Stimulated activated memory B cell treated with anti-CD40 and anti-IgM and Interleukin-4, amounts not matched to agents 10 μg/mL and 1 μg/mL and 100 μg/mL, for 72 hours (primary cell): ENCODE data around the gene HYOU1.
"Not testable (repeated sequence)": the region's sequence is repeated elsewhere in the genome, so short reads cannot be mapped to it uniquely, and the experiment has no call there.

ENCODE experiments used
- ATAC-seq: fragments of 150-1000 bp; cut with Tn5 transposase; 2 replicates; pipeline ENCODE4 v1.10.0; 2021
- H3K27ac Mint-ChIP-seq: one replicate; pipeline ENCODE4 v1.8.0; 2022; ENCODE audit warnings: mild to moderate bottlenecking, mixed read lengths
- H3K27me3 Mint-ChIP-seq: one replicate; pipeline ENCODE4 v1.8.0; 2022; ENCODE audit warnings: mixed read lengths
- H3K36me3 Mint-ChIP-seq: one replicate; pipeline ENCODE4 v1.8.0; 2022; ENCODE audit warnings: mixed read lengths
- H3K4me1 Mint-ChIP-seq: one replicate; pipeline ENCODE4 v1.8.0; 2022; ENCODE audit warnings: mixed read lengths
- H3K4me3 Mint-ChIP-seq: one replicate; pipeline ENCODE4 v1.8.0; 2022; ENCODE audit warnings: mild to moderate bottlenecking, moderate library complexity, mixed read lengths
- H3K9me3 Mint-ChIP-seq: one replicate; pipeline ENCODE4 v1.8.0; 2022; ENCODE audit warnings: mixed read lengths

The HYOU1 gene

DNA sequence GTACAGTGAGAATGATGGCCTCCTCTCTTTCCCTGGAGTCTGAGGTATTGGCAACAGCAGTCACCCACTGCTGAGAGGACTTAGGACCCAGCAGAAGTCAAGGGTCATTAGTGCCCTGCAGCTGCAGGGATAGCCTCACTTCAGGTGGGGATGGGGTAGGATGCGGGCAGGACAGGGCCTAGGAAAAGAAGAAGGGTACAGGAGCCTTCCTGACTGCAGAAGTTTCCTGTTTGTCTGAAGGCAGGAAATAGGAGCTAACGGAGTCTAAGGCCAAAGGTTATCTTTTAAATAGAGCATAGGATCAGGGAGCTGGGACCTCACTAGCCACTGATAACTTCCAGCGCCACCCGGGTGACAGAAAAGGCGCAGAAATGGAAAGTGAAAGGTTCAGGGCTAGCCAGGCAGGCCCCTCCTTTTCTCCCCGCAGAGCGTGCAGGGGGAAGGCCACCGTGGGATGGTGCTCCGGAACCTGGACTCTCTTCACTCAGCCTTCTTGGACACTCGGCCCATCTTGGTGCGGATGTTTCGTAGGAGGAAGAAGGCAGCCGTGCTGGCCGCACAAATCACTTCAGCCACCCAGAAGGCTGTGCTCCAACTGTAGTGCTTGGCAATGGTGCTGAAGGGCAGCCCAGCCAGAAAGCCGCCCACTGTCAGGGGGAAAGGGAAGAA lies 32.4 kb downstream of the HYOU1 start:
- Mint-ChIP-seq H3K4me3 (no peak overlapping the region), H3K27me3 (no peaks in the 10 kb centered on the region), H3K4me1 (peaks cover 40% of the 10 kb centered on the region), H3K9me3 (no peaks in the 10 kb centered on the region), H3K36me3 (peaks cover 47% of the 10 kb centered on the region), H3K27ac (peak overlapping the region; percentile 44)
- ATAC-seq: no peak

DNA sequence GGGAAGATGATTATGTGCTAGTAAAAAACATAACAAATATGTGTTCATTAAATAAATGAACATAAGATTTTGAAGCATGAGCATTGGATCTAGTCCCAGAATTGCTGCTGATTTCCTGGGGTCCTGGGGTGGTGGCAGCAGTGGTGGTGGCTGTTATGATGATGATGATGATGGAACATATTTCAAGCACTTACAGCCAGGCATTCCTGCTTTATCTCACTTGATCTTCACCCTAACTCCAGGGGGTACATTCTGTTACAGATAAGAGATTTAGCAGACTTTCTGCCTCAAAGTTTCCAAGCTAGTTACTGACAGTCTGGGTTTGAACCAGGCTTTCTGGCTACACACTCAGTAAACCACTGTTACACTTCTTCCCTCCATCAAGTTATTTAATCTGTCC lies 33.3 kb downstream of the HYOU1 start:
- ATAC-seq: no peak
- Mint-ChIP-seq H3K9me3 (no peaks in the 10 kb centered on the region), H3K4me3 (no peak overlapping the region), H3K36me3 (peaks cover 47% of the 10 kb centered on the region), H3K4me1 (peaks cover 36% of the 10 kb centered on the region), H3K27ac (no peak overlapping the region), H3K27me3 (no peaks in the 10 kb centered on the region)

DNA sequence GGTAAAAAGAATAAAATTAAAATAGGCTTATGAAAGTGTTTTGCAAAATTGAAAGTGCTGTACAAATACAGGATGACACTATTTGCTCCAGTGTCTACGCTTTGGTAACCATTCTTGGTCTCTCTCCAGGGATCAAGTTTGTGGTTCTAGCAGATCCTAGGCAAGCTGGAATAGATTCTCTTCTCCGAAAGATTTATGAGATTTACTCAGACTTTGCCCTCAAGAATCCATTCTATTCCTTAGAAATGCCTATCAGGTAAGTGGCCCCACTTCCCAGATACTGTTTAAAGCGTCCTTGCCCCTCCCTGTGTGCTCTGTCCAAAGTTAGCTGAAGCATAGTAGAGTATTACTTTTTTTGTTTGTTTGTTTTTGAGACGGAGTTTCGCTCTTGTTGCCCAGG lies 35.4 kb downstream of the HYOU1 start:
- Mint-ChIP-seq H3K36me3 (peaks cover 56% of the 10 kb centered on the region), H3K4me1 (peaks cover 28% of the 10 kb centered on the region), H3K27me3 (no peaks in the 10 kb centered on the region), H3K4me3 (no peak overlapping the region), H3K9me3 (no peaks in the 10 kb centered on the region), H3K27ac (no peak overlapping the region)
- no peak for ATAC-seq

DNA sequence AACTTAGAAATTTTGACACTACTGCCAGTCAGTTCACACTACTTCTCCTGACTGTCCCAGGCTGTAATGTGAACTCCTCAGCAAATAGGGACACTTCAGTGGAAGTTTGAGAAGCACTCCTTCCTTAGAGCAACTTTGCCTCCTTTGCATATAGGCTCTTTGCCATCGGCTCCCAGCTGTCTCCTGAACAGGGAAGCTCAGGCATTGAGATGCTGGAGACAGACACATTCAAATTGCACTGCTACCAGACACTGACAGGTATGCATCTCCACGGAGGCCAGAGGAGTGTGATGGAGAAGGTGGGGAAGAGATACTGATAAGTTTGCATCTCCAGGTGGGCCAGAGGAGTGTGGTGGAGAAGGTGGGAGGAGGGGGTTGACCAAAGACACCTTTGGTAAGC lies 37.0 kb downstream of the HYOU1 start:
- H3K27ac Mint-ChIP-seq: peak overlapping the region; percentile 95
- H3K36me3 Mint-ChIP-seq: peaks cover 62% of the 10 kb centered on the region
- H3K4me1 Mint-ChIP-seq: peaks cover 40% of the 10 kb centered on the region
- H3K9me3 Mint-ChIP-seq: no peaks in the 10 kb centered on the region
- no peaks in the 10 kb centered on the region for H3K27me3 Mint-ChIP-seq
- H3K4me3 Mint-ChIP-seq: peak overlapping the region; percentile 95
- no peak for ATAC-seq

DNA sequence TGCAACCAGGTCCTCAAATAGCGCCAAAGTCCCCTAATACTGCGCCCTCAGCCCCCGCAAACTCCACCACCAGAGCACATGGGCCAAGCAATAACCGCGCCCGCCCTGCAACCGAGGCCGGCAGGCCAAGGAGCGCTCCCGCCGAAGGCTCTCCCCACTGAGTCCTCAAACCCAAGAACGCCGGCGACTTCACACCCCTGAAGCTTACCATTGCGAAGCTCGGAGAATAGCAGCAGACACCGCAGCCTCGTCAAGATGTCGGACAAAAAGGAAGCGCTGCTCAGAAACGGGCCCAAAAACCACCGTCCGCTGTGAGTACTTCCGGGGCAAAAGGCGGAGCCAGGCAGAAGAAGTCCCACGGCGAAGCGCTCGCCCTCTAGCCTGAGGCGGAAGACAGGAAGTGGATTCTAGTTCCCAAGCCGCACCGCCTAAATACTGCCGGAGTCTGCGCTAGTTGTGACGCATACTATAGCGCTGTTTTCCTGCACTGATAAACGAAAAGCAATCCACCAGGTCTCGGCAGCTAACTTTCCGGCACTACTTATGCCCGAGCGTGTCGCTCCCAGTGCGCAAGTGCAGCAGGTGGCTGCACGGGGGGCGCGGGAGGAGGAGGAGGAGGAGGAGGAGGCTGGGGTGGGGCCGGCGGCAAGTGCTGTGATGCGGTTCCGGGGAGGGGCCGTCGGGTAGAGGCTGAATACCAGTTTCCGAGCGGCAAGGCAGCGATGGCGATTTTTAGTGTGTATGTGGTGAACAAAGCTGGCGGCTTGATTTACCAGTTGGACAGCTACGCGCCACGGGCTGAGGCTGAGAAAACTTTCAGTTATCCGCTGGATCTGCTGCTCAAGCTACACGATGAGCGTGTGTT lies 38.7 kb downstream of the HYOU1 start, which contains the start of the genes RPS25 and TRAPPC4:
RPS25 (minus strand) TSS at position 270 of the 865 bp plus-strand sequence; CDS start at position 211, 59 bp downstream.
TRAPPC4 (plus strand) TSS at position 693 of the 865 bp plus-strand sequence; CDS start at position 723, 30 bp downstream.
- H3K4me1 Mint-ChIP-seq: peaks cover 27% of the 10 kb centered on the region
- no peaks in the 10 kb centered on the region for H3K9me3 Mint-ChIP-seq
- H3K27ac Mint-ChIP-seq: peak within 1 kb of the TSS; percentile 95
- H3K4me3 Mint-ChIP-seq: peak within 1 kb of the TSS; percentile 95
- no peaks in the 10 kb centered on the region for H3K27me3 Mint-ChIP-seq
- peaks cover 57% of the 10 kb centered on the region for H3K36me3 Mint-ChIP-seq
- peak; percentile 97 for ATAC-seq

DNA sequence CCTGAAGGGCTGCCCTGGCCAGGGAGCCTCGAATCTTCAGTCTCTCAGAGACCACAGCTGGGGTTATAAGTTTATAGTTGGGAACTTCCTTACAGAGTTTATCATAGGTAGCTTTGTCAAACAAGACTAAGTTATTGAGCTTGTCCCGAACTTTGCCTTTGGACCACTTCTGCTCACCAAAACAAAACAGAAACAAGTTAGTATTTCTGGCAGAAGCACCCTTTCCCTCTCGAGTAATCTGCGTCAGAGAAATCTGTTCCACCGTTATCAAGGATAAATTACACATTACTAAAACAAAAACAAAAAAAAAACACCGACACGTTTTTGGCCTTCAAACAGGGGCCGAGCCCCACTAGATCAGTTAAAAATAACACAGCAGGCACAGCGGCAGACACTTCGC lies 39.6 kb downstream of the HYOU1 start:
- not testable (repeated sequence) for H3K27me3 Mint-ChIP-seq, H3K9me3 Mint-ChIP-seq, ATAC-seq
- peaks cover 24% of the 10 kb centered on the region for H3K4me1 Mint-ChIP-seq
- H3K4me3 Mint-ChIP-seq: peak overlapping the region; percentile 95
- peaks cover 58% of the 10 kb centered on the region for H3K36me3 Mint-ChIP-seq
- peak overlapping the region; percentile 95 for H3K27ac Mint-ChIP-seq

DNA sequence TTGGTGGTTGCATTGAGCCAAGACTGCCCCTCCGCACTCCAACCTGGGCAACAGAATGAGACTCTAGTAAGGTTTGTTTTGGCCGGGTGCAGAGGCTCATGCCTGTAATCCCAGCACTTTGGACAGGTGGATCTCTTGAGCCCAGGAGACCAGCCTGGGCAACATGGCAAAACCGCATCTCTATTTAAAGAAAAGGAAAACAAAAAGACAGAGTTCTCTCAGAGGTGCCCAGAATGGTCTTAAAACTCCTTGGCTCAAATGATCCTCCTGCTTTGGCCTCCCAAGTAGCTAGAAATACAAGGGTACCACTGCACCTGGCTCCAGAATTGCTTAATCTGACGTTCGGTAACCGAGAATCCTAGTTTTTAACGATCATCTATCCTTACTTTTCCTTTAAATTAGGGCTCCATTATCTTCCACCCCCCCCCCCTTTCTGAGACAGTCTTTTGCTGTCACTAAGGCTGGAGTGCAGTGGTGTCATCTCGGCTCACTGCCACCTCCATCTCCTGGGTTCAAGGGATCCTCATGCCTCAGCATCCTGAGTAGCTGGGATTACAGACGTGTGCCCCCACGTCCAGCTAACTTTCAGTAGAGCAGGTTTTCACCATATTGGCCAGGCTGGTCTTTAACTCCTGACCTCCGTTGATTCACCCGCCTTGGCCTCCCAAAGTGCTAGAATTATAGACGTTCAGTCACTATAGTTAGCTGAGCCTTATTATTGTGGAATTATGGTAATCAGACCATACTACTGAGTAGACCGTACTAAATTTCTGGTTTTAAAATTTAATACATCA lies 40.6 kb downstream of the HYOU1 start:
- no peak for ATAC-seq
- H3K4me3 Mint-ChIP-seq: peak overlapping the region; percentile 95
- H3K27ac Mint-ChIP-seq: peak overlapping the region; percentile 95
- peaks cover 24% of the 10 kb centered on the region for H3K4me1 Mint-ChIP-seq
- peaks cover 55% of the 10 kb centered on the region for H3K36me3 Mint-ChIP-seq
- H3K9me3 Mint-ChIP-seq: no peaks in the 10 kb centered on the region
- H3K27me3 Mint-ChIP-seq: no peaks in the 10 kb centered on the region

DNA sequence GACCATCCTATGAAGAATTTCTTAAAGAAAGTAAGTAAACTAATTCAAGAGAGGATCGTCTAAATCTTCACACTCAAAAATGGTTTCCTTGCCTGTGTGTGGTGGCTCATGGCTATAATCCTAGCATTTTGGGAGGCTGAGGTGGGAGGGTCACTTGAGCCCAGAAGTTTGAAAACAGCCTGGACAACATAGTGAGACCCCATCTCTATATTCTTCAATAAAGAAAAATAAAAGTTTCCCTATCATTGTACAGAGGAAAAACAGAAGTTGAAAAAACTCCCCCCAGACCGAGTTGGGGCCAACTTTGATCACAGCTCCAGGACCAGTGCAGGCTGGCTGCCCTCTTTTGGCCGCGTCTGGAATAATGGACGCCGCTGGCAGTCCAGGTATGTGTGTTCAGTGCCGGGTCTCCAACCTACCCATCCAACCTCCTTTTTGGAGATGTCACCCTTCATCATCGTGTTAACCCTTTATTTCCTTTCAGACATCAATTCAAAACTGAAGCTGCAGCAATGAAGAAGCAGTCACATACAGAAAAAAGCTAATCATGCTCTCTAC lies 41.9 kb downstream of the HYOU1 start:
- Mint-ChIP-seq H3K4me1 (peaks cover 21% of the 10 kb centered on the region), H3K27me3 (no peaks in the 10 kb centered on the region), H3K9me3 (no peaks in the 10 kb centered on the region), H3K4me3 (no peak overlapping the region), H3K36me3 (peaks cover 61% of the 10 kb centered on the region), H3K27ac (no peak overlapping the region)
- no peak for ATAC-seq

DNA sequence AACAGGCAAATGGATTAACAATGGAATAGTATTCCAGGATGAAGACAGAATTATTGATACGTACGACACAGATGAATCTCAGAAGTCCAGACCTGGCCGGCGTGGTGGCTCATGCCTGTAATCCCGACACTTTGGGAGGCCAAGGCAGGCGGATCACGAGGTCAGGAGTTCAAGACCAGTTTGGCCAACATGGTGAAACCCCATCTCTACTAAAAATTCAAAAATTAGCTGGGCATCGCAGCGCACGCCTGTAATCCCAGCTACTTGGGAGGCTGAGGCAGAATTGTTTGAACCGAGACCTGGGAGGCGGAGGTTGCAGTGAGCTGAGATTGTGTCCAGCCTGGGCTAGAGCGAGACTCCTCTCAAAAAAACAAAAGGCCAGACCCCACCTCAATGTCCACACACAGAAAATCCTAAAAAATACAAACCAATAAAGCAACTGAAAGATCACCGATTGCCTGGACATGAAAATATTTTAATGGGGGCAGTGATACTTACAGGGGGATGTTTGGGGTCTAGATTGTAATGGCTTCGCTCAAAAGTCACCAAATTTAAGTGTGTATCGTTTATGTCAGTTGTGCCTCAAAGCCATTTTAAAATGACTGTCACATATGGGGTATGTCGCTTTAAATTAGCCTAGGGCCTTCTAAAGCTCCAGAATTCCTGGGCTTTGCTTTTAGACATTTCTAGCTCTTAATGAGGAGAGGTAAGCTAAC lies 42.6 kb downstream of the HYOU1 start:
- Mint-ChIP-seq H3K9me3 (no peaks in the 10 kb centered on the region), H3K36me3 (peaks cover 60% of the 10 kb centered on the region), H3K4me1 (peaks cover 14% of the 10 kb centered on the region), H3K27ac (no peak overlapping the region), H3K4me3 (no peak overlapping the region), H3K27me3 (no peaks in the 10 kb centered on the region)
- ATAC-seq: no peak

DNA sequence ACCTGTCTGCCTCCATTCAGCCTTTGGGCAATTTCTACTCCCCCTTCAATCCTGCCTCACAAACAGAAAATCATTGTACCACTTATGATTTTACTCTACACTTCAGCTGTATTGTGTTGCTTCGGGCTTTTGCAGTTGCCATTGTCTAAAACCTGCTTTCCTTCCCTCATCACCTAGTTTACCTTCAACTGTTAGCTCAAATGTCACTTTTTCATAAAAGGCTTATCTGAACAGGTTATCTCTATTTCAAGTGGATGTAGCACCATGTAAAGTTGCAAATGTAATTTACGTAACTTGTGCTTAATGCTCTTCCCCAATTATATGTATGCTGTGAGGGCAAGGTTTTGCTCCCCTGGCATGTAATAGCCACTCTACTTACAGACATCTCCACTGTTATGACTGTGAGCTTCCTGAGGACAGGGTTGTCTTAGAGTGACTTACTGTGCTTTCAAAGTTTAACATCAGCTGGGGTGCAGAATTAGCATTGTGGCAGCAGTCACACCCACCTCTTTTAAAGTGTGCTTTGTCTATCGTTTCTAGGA lies 44.3 kb downstream of the HYOU1 start:
- H3K36me3 Mint-ChIP-seq: peaks cover 63% of the 10 kb centered on the region
- no peak for ATAC-seq

DNA sequence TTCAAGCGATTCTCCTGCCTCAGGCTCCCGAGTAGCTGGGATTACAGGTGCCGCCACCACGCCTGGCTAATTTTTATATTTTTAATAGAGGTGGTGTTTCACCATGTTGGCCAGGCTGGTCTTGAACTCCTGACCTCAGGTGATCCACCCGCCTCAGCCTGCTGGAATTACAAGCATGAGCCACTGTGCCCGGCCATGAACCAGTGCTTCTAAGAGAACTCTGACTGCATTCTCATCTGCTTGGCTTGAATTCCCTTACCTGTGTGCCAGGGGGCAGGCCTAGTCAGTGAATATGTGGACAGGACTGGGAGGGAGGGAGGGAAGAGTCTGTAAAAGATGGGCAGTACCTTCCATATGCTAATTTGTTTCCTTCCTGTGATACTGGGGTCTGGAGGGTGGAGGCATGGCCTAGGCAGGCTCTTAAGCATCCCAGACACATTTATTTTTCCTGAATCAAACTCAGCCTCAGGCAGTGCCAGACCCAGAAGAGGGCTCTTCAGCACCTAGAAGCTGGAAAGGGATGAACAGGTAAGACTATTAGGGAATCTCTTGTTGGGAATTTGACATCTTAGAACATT lies 45.4 kb downstream of the HYOU1 start:
- H3K27ac Mint-ChIP-seq: no peak overlapping the region
- no peak overlapping the region for H3K4me3 Mint-ChIP-seq
- peaks cover 68% of the 10 kb centered on the region for H3K36me3 Mint-ChIP-seq
- no peak for ATAC-seq
- H3K27me3 Mint-ChIP-seq: no peaks in the 10 kb centered on the region
- peaks cover 18% of the 10 kb centered on the region for H3K4me1 Mint-ChIP-seq
- no peaks in the 10 kb centered on the region for H3K9me3 Mint-ChIP-seq

More for the DNA sequence above, 44.3 kb downstream of the HYOU1 start:
- Mint-ChIP-seq H3K9me3 (no peaks in the 10 kb centered on the region), H3K27ac (no peak overlapping the region), H3K4me3 (no peak overlapping the region), H3K4me1 (peaks cover 17% of the 10 kb centered on the region), H3K27me3 (no peaks in the 10 kb centered on the region)

DNA sequence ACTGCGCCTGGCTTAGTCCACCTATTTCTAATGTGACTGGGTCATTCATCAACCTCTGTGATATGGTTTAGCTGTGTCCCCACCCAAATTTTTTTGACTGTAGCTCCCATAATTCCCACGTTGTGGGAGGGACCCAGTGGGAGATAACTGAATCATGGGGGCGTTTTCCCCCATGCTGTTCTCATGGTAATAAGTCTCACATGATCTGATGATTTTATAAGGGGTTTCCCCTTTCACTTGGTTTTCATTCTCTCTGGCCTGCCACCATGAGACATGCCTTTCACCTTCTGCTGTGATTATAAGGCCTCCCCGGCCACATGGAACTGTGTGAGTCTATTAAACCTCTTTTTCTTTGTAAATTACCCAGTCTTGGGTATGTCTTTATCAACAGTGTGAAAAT lies 50.3 kb downstream of the HYOU1 start:
- Mint-ChIP-seq H3K36me3 (peaks cover 45% of the 10 kb centered on the region), H3K27ac (no peak overlapping the region)
- ATAC-seq: no peak

DNA sequence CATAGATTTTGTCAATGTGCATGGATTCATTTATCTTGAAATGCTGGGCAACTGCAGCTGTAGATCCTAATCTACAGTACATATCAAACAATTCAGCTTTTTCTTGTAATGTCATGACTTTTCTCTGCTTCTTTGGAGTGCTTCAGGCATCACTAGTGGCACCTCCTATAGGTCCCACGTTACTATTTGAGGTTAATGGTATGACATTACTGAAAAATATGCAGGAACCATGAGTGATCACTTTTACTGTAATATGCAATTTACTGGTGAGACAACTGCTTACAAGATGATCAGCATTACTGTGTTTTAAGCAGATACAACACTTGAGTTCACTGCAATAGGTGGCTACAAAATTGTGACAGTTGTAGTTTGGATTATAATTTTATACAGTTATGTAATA lies 56.1 kb downstream of the HYOU1 start:
- peaks cover 41% of the 10 kb centered on the region for H3K4me1 Mint-ChIP-seq
- H3K4me3 Mint-ChIP-seq: no peak overlapping the region
- no peaks in the 10 kb centered on the region for H3K9me3 Mint-ChIP-seq
- no peak for ATAC-seq
- peaks cover 31% of the 10 kb centered on the region for H3K36me3 Mint-ChIP-seq
- H3K27ac Mint-ChIP-seq: no peak overlapping the region
- no peaks in the 10 kb centered on the region for H3K27me3 Mint-ChIP-seq

More for the DNA sequence above, 50.3 kb downstream of the HYOU1 start:
- H3K4me3 Mint-ChIP-seq: no peak overlapping the region
- no peaks in the 10 kb centered on the region for H3K27me3 Mint-ChIP-seq
- no peaks in the 10 kb centered on the region for H3K9me3 Mint-ChIP-seq
- H3K4me1 Mint-ChIP-seq: peaks cover 6% of the 10 kb centered on the region

DNA sequence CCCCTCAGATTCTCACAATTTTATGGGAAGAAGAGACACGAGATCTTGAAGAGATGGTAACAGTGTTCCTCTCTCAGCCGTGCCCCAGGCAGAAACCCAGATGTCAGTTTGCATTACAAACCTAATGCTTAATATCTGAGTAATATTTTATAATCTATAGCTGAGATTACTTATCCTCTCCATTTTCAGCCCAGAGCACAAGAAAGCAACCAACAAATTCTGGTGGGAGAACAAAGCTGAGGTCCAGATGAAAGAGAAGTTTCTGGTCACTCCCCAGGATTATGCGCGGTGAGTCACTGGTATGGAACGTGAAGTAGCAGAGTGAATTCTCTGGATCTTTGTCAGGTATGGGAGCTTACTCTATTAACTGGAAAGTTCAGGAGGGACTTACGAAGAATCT lies 58.2 kb downstream of the HYOU1 start:
- H3K27me3 Mint-ChIP-seq: no peaks in the 10 kb centered on the region
- H3K36me3 Mint-ChIP-seq: peaks cover 30% of the 10 kb centered on the region
- H3K4me1 Mint-ChIP-seq: peaks cover 41% of the 10 kb centered on the region
- peak overlapping the region; percentile 94 for H3K27ac Mint-ChIP-seq
- ATAC-seq: no peak
- peak overlapping the region; percentile 100 for H3K4me3 Mint-ChIP-seq
- no peaks in the 10 kb centered on the region for H3K9me3 Mint-ChIP-seq
